ENCODE measurements around the gene LRRC75A.

DNA sequence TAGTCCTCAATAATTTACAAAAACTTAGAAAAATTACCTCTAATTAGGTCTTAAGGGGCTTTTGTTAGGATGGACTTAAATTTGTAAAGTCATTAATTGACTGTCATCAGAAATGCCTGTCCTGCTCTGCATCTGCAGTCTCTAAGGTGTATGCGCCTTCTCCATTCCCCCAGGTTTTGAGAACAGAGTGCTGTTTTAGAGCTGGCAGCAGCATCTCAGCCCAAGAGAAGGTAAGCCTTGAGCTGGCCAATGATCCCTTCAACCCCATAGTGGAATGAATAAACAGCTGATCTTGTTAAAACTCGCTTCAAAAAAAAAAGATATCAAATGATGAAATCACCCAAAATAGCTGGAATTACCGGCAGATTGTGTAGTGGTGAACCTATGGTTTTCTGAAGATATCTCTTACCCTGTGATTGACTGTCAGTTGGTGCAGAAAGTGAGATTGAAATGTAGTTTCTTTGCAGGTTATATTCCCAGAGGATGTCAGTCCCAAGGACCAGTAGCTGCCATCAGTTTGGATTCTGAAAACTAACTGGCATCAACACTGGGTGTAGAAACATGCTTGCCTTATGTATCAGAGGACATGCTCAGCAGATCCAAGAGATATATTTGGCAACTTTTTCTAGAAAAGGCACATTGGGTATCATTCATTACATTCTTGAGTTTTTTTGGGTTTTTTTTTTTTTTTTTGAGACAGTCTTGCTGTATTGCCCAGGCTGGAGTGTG is 50.9 kb downstream of the LRRC75A start:
- TF ChIP-seq, protein P1, sequence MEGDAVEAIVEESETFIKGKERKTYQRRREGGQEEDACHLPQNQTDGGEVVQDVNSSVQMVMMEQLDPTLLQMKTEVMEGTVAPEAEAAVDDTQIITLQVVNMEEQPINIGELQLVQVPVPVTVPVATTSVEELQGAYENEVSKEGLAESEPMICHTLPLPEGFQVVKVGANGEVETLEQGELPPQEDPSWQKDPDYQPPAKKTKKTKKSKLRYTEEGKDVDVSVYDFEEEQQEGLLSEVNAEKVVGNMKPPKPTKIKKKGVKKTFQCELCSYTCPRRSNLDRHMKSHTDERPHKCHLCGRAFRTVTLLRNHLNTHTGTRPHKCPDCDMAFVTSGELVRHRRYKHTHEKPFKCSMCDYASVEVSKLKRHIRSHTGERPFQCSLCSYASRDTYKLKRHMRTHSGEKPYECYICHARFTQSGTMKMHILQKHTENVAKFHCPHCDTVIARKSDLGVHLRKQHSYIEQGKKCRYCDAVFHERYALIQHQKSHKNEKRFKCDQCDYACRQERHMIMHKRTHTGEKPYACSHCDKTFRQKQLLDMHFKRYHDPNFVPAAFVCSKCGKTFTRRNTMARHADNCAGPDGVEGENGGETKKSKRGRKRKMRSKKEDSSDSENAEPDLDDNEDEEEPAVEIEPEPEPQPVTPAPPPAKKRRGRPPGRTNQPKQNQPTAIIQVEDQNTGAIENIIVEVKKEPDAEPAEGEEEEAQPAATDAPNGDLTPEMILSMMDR (conservative IDR thresholded peaks at IDR 0.05 in 1 of 2, IDR thresholded peaks at IDR 0.05 in 1 of 2; ENCODE audit: extremely low read depth in 1 of 2, insufficient read depth in 1 of 2, low read depth in 1 of 2, low read length in 2 of 2), result no peak
- TF ChIP-seq EZH2 (IDR thresholded peaks at IDR 0.05; ENCODE audit: borderline replicate concordance, low read length), result no peak

Measured in mammary epithelial cell (primary cell).